ENCODE measurements around the gene KDM4C. TPM values are rescaled to one million over a fixed set of nuclear protein-coding genes. Genes with fewer than 3 reads are reported as not detected.

Gene KDM4C
- total and polyA plus RNA-seq, 2 of the 13 experiments (the other 11 are each of a cell fraction or from before 2014, with no cell fraction given): 19.4 to 23.6 TPM

DNA sequence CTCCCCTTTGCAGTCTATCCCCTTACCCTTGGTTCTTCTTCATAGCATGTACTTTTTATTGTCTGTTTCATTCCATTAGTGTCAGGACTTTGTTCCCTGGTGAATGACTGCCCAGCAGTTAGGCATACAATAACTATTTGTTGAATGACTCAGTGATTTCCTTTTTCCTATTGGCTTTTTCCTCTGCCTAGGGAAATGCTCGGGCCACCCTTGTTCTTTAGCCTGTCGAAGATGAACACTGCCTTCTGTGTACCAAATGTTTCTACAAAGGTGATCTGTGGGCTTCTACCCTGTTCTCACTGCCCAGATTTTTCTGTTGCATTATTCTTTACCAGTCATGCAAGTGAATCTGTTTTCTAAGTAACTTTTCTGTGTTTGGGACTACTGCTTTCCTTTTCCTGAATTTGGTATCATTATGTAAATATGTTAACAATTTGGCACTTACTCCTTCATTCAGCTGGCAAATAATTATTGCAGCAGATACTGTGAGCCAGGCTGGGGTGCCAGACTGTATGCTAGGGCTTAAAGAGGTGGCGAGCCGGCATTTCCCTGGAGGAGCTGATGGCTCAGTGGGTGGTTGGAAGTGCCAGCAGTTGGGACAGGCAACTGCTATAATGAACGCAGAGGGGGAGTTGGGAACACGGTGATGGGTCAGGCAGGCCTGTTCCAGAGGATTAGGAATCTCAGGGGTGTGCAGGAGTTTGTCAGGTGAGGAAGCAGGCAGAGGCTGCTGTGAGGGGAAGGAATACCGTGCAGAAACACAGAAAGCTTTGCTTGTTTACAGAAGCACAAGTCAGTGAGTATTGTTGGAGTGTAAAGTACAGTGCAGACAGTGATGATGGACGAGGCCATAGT lies 30.6 kb downstream of the KDM4C start (continued):
- TF ChIP-seq, protein P1, sequence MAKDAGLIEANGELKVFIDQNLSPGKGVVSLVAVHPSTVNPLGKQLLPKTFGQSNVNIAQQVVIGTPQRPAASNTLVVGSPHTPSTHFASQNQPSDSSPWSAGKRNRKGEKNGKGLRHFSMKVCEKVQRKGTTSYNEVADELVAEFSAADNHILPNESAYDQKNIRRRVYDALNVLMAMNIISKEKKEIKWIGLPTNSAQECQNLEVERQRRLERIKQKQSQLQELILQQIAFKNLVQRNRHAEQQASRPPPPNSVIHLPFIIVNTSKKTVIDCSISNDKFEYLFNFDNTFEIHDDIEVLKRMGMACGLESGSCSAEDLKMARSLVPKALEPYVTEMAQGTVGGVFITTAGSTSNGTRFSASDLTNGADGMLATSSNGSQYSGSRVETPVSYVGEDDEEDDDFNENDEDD (CRISPR knock-in tag; IDR thresholded peaks at IDR 0.05; ENCODE audit: borderline replicate concordance): peak; percentile 4; the same call in 1 of the 2 replicates
- TF ChIP-seq ZNF501 (CRISPR knock-in tag; IDR thresholded peaks at IDR 0.05) (peak; percentile 78), ZNF768 (CRISPR knock-in tag; IDR thresholded peaks at IDR 0.05) (no peak), HDAC2 (CRISPR knock-in tag; IDR thresholded peaks at IDR 0.05) (peak; percentile 64), ZNF777 (CRISPR knock-in tag; IDR thresholded peaks at IDR 0.05) (no peak), ZNF747 (CRISPR knock-in tag; IDR thresholded peaks at IDR 0.05; ENCODE audit: borderline replicate concordance) (peak; percentile 79; the same call in 1 of the 2 replicates), ZNF329 (CRISPR knock-in tag; IDR thresholded peaks at IDR 0.05; ENCODE audit: low read depth) (no peak), PATZ1 (CRISPR knock-in tag; IDR thresholded peaks at IDR 0.05) (peak; percentile 29; the same call in 1 of the 2 replicates), SPEN (CRISPR knock-in tag; IDR thresholded peaks at IDR 0.05; ENCODE audit: low read depth) (no peak)
- TF ChIP-seq, protein P2, sequence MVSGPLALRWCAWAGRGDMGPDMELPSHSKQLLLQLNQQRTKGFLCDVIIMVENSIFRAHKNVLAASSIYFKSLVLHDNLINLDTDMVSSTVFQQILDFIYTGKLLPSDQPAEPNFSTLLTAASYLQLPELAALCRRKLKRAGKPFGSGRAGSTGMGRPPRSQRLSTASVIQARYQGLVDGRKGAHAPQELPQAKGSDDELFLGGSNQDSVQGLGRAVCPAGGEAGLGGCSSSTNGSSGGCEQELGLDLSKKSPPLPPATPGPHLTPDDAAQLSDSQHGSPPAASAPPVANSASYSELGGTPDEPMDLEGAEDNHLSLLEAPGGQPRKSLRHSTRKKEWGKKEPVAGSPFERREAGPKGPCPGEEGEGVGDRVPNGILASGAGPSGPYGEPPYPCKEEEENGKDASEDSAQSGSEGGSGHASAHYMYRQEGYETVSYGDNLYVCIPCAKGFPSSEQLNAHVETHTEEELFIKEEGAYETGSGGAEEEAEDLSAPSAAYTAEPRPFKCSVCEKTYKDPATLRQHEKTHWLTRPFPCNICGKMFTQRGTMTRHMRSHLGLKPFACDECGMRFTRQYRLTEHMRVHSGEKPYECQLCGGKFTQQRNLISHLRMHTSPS (CRISPR knock-in tag; IDR thresholded peaks at IDR 0.05; ENCODE audit: low read depth): peak; percentile 18; the same call in 1 of the 2 replicates
- TF ChIP-seq, protein P3, sequence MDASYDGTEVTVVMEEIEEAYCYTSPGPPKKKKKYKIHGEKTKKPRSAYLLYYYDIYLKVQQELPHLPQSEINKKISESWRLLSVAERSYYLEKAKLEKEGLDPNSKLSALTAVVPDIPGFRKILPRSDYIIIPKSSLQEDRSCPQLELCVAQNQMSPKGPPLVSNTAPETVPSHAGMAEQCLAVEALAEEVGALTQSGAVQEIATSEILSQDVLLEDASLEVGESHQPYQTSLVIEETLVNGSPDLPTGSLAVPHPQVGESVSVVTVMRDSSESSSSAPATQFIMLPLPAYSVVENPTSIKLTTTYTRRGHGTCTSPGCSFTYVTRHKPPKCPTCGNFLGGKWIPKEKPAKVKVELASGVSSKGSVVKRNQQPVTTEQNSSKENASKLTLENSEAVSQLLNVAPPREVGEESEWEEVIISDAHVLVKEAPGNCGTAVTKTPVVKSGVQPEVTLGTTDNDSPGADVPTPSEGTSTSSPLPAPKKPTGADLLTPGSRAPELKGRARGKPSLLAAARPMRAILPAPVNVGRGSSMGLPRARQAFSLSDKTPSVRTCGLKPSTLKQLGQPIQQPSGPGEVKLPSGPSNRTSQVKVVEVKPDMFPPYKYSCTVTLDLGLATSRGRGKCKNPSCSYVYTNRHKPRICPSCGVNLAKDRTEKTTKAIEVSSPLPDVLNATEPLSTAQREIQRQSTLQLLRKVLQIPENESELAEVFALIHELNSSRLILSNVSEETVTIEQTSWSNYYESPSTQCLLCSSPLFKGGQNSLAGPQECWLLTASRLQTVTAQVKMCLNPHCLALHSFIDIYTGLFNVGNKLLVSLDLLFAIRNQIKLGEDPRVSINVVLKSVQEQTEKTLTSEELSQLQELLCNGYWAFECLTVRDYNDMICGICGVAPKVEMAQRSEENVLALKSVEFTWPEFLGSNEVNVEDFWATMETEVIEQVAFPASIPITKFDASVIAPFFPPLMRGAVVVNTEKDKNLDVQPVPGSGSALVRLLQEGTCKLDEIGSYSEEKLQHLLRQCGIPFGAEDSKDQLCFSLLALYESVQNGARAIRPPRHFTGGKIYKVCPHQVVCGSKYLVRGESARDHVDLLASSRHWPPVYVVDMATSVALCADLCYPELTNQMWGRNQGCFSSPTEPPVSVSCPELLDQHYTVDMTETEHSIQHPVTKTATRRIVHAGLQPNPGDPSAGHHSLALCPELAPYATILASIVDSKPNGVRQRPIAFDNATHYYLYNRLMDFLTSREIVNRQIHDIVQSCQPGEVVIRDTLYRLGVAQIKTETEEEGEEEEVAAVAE (CRISPR knock-in tag; IDR thresholded peaks at IDR 0.05; ENCODE audit: borderline replicate concordance): no peak
- TF ChIP-seq, protein P4, sequence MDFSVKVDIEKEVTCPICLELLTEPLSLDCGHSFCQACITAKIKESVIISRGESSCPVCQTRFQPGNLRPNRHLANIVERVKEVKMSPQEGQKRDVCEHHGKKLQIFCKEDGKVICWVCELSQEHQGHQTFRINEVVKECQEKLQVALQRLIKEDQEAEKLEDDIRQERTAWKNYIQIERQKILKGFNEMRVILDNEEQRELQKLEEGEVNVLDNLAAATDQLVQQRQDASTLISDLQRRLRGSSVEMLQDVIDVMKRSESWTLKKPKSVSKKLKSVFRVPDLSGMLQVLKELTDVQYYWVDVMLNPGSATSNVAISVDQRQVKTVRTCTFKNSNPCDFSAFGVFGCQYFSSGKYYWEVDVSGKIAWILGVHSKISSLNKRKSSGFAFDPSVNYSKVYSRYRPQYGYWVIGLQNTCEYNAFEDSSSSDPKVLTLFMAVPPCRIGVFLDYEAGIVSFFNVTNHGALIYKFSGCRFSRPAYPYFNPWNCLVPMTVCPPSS (IDR thresholded peaks at IDR 0.05): no peak
